Skeletal muscle cell (primary cell): ENCODE results near the gene FHIT.

ENCODE experiments used
- DNase-seq: peaks from one replicate; pipeline ENCODE4 v3.0.0-alpha.2; 2010; ENCODE audit warnings: low read depth
- H3K4me3 ChIP-seq: 2 replicates; pipeline ENCODE4 v1.5.1; 2011; ENCODE audit warnings: low read depth, mild to moderate bottlenecking, control low read depth, low read length, moderate library complexity

The FHIT gene

GRCh38 chr3:60513241-60513640, 738.0 kb downstream of the FHIT start:
- no peak for DNase-seq

GRCh38 chr3:60512506-60512905, 738.7 kb downstream of the FHIT start:
- DNase-seq, result no peak
- H3K4me3 ChIP-seq, result no peak overlapping the region

More at GRCh38 chr3:60513241-60513640, 738.0 kb downstream of the FHIT start:
- no peak overlapping the region for H3K4me3 ChIP-seq

GRCh38 chr3:60509471-60509870, 741.8 kb downstream of the FHIT start:
- no peak overlapping the region for H3K4me3 ChIP-seq
- DNase-seq, result no peak

GRCh38 chr3:60504827-60505457, 746.3 kb downstream of the FHIT start:
- no peak overlapping the region for H3K4me3 ChIP-seq
- DNase-seq, result no peak

GRCh38 chr3:60501314-60501713, 749.9 kb downstream of the FHIT start:
- DNase-seq, result no peak
- H3K4me3 ChIP-seq, result no peak overlapping the region

- DNase-seq, result no peak
- no peak overlapping the region for H3K4me3 ChIP-seq
Observed at GRCh38 chr3:60497902-60498301, 753.4 kb downstream of the FHIT start.

- H3K4me3 ChIP-seq, result no peak overlapping the region
- DNase-seq, result no peak
Observed at GRCh38 chr3:60490992-60491391, 760.3 kb downstream of the FHIT start.

- DNase-seq, result no peak
- no peak overlapping the region for H3K4me3 ChIP-seq
Observed at GRCh38 chr3:60475096-60475495, 776.2 kb downstream of the FHIT start.

- DNase-seq, result no peak
- no peak overlapping the region for H3K4me3 ChIP-seq
Observed at GRCh38 chr3:60469481-60469880, 781.8 kb downstream of the FHIT start.

GRCh38 chr3:60463685-60464084, 787.6 kb downstream of the FHIT start:
- DNase-seq, result no peak
- no peak overlapping the region for H3K4me3 ChIP-seq

GRCh38 chr3:60461267-60461666, 790.0 kb downstream of the FHIT start:
- no peak overlapping the region for H3K4me3 ChIP-seq
- DNase-seq, result peak; percentile 58

GRCh38 chr3:60456180-60456579, 795.1 kb downstream of the FHIT start:
- H3K4me3 ChIP-seq, result no peak overlapping the region
- DNase-seq, result no peak

- DNase-seq, result no peak
- H3K4me3 ChIP-seq, result no peak overlapping the region
Observed at GRCh38 chr3:60453326-60453725, 797.9 kb downstream of the FHIT start.

- H3K4me3 ChIP-seq, result no peak overlapping the region
- DNase-seq, result no peak
Observed at GRCh38 chr3:60448696-60449095, 802.6 kb downstream of the FHIT start.

GRCh38 chr3:60445446-60445845, 805.8 kb downstream of the FHIT start:
- DNase-seq, result no peak
- H3K4me3 ChIP-seq, result no peak overlapping the region

- DNase-seq, result no peak
- H3K4me3 ChIP-seq, result no peak overlapping the region
Observed at GRCh38 chr3:60444898-60445437, 806.3 kb downstream of the FHIT start.

GRCh38 chr3:60440869-60441268, 810.4 kb downstream of the FHIT start:
- no peak for DNase-seq
- H3K4me3 ChIP-seq, result no peak overlapping the region

GRCh38 chr3:60435941-60436650, 815.2 kb downstream of the FHIT start:
- no peak overlapping the region for H3K4me3 ChIP-seq
- DNase-seq, result no peak

- no peak for DNase-seq
- H3K4me3 ChIP-seq, result no peak overlapping the region
Observed at GRCh38 chr3:60434950-60435349, 816.3 kb downstream of the FHIT start.

GRCh38 chr3:60434323-60434722, 816.9 kb downstream of the FHIT start:
- no peak for DNase-seq
- H3K4me3 ChIP-seq, result no peak overlapping the region

GRCh38 chr3:60431599-60431958, 819.7 kb downstream of the FHIT start:
- no peak for DNase-seq
- no peak overlapping the region for H3K4me3 ChIP-seq
